ENCODE results near the gene PKD1.

Gene PKD1

DNA sequence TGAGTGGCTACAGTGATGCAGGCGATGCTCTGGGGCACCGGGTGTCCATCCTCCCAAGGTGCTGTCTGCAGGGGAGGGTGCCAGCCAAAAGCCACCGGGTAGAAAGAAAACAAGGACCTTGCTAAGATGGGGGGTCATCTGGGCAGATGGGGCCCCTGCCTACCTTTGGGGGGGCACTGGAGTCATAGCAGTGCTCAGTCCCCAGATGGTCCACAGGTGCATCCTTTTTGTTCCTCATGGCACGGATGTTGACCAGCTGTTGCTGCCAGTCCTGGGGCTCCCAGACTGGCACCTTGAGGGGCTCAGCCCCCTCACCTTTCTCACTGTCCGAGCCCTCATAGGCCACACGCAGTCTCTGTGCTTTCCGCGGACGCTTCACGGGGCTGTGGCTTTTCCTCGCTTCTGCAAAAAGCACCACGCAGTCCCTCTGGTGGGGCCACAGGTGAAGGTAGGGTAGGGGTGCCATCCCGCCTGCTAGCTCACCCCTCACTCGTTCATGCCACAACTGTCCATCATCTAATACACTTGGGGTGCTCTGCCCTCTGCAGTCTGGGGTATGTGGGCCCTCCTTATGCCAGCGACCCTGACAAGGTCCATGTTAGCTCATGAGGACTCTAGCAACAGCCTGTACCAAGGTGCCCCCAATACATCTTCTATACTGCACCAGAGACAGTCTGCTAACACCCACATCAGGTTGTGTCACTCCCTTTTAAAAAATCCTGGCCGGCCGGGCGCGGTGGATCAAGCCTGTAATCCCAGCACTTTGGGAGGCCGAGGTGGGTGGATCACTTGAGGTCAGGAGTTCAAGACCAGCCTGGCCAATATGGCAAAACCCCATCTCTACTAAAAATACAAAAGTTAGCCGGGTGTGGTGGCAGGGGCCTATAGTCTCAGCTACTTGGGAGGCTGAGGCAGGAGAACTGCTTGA lies 89.5 kb downstream of the PKD1 start:
- no peak for DNase-seq (ENCODE audit: low read depth)

DNA sequence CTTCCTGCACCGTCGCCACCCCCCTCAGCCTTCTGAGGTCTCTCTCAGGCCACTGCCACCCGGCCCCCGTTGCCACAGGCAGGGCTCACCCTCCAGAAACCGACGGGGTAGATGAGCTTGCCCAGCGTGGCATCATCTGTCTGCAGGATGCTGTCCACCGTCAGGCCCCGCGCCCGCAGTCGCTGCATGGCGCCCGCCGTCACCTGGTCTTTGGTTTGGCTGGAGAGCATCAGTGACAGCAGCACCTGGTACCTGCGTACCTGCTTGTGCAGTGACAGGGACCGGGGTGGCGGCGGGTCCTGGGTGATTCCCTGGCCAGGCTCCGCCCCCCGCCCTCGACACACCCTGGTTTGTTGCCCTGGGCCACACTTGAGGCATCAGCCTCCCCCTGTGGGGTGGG lies 91.2 kb downstream of the PKD1 start:
- DNase-seq (ENCODE audit: low read depth), result no peak

DNA sequence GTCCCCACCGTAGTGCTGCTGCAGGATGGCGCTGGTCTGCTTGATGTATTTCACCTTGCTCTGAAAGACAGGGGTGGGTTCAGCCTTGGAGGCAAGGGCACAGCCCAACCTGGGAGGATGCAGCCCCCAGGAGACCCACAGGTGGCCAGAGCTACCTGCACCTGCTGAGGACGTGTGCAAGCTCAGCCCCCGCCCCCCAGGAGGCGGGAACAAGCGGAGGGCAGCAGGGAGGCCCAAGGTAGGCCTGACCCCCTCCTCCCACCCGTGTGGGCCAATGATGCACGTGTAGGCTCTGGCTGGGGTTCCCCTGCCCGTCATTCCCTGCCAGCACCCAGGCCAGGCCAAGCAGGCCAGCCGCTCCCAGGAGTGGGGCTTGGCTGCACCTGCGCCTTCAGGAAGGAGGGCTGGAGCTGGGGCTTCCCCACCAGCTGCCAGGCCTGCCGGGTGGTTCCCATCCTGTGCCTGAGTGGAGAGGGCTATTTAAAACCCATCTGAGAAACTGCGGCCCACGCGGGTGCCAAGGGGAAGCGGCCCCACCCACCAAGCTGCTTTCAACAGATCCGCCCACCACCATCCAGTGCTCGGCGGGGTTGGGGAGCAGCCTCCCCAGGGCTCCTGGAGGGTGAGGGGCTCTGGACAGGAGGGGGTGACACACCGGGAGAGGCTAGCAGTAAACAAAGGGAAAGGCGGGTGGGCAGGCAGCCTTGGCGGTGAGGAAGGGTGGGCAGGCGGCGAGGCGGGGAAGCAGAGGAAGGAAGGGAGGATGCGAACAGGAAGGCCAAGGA lies 91.8 kb downstream of the PKD1 start:
- no peak for DNase-seq (ENCODE audit: low read depth)

DNA sequence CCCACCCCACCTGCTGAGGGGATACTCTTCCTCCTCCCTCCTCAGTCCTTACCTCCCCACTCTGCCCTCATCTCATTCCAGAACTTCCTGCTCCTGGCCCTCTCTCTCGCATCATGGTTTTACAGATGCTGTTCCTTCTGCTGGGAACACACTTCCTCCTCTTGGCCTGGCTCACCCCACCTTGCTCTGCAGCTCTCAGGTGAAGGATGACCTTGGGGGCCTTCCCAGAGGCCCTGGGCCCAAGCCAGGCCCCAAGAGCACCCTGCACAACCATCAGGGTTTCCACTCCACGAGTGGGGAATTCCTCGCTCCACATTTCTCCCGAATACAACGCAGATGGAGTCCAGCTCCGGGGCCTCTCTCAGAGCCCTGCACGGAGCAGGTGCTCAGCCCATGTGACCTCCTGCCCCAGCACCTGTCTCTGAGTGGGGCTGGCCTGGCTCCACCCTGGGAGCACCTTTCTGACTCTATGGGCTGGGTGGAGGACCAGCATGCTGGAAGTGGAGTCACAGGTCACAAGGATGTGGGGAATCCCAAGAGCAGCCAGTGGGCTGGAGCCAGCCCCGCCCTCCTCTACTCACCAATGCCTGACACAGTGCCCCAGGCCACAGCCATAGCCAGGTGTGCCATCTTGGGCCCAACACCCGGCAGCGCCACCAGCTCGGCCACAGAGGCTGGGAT lies 92.6 kb downstream of the PKD1 start:
- no peak for DNase-seq (ENCODE audit: low read depth)

DNA sequence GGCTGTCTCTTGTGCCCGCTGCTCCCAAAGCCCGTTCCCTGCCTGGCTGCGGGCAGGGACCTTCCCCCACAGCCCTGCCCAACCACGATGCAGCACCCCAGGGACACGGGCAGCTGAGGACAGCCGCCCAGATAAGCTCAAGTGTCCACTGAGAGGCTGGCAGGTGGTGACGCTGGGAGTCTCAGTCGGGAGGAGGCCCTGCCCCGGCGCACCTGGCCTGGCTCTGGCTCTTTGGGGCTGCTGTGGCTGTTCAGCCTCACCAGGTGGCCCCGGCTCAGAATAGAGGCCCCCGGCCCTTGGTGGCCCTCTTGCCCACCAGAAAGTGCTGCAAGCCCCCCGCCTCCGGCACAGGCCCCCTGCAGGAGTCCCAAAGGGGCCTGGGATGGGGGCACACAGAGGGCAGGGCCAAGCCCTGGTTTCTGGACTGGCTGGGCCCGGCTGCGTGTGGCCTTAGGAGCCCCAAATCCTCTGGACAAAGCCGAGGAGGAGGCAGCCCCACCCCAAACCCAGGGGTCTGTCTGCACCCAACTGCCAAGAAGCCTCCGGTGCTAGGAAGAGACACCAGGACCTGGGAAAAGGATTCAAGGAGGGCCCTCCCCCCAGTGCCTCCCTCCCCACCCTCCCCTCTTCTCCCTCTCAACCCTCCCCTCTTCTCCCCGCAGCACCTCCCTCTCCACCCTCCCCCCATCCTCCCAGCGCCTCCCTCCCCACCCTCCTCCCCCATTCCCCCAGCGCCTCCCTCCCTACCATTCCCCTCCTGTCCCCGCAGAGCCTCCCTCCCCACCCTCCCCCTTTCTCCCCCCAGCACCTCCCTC lies 93.3 kb downstream of the PKD1 start:
- no peak for DNase-seq (ENCODE audit: low read depth)

DNA sequence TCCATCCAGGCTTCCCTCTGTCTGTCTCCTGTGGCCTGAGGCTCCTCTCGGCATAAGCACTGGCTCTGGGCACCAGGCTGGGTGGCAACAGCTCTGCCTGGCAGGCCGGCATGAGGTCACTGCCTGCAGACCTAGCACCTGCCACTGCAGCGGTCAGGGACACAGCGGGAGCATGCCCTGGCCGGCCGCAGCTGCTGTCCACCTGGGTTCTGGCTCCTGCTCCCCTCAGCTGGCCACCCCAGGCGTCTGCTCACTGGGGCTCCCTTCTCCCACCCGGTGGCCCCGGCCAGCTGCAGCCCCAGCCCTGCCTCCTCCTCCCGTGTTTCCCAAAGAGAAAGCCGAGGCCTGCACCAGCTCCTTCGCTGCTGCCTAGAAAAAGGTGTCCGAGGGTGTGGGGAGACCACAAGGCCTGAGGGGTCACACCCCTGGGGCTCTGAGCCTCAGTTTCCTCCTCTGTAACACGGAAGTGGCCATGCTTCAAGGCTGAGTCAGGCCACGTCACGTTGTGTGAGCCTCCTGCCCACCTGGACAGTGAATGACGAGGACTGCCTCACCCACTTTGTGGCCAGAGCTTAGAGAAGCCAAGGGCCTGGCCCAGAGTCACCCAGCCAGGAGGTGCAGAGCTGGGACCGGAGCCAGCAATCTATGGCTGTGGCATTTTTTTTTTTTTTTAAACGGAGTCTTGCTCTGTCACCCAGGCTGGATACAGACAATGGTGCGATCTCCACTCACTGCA lies 94.7 kb downstream of the PKD1 start:
- no peak for DNase-seq (ENCODE audit: low read depth)

DNA sequence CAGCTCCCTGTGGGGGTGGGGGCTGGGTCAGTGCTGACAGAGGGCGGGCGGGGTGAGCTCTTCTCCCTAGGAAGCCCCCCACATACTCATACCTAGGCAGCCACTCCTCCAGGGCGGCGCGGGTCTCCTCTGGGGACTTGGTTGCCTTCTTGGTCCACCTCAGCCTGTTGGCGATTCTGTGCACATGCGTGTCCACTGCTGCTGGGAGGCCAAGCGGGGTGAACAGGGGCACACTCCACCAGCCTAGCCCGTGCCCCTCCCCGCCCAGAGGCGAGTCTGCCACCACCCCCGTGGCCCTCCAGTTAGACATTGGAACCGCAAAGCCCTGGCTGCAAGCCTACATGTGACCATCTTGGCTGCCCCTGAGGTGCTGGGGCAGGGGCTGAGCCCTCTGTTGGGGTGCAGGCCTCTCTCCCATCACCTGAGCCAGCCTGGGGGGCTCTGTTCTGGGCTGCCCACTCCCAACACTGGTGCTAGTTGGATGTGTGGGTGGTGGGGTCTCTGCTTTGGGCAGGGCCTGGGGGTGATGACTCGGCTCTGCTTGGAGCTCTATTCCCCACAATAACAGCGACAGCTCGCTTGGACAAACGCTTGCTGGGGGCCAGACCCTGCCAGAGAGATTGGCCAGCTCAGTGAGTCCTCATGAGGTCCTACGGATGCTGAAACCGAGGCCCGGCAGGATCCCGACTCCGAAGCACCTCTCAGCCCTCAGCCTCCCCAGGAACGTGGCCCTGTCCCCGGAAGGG lies 95.5 kb downstream of the PKD1 start:
- no peak for DNase-seq (ENCODE audit: low read depth)

DNA sequence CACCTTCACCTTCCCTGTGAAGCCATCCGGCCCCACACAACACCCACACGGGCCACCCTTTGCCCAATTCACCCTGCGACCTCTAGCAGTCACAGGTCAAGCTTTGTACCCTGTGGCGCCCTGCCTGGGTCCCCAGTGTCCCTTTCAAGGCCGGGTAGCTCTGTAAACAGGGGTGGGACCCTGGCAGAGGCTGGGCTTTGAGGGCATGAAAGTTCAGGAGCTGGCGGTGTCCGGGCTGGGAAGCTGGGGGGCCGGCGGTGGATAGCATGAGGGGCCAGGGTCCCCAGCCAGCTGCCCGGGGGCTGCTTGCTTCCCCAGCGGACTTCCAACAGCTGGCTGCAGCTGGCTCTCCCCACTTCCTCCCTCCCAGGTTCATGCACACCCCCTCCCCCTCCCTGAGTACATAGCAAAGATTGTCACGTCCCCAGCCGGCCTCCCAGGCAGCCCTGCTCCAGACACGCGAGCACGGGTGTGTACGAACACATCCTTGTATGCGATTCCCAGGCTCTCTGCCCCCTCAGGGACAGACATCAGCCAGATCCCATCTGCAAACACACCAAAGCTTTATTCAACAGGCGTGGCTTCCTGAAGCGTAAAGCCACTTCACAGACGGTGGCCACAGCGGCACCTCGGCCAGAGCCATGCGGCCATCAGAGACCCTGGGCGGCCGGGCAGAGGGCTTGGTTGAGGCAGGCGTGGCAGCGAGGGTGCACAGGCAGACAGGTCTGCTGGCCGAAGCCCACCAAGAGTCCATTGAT lies 96.2 kb downstream of the PKD1 start:
- peak; percentile 48 for DNase-seq (ENCODE audit: low read depth)
